GM12892 (cell line): Measurements from ENCODE around the gene USP13.

Source experiments
- POLR2A ChIP-seq: IDR thresholded peaks from 2 replicates; pipeline ENCODE4 v1.6.1; 2011; ENCODE audit warnings: low read depth, low read length, control low read depth
- POLR2AphosphoS5 ChIP-seq: IDR thresholded peaks from 2 replicates; pipeline ENCODE4 v1.6.1; 2011; ENCODE audit warnings: low read depth, low read length, control low read depth
- TAF1 ChIP-seq: IDR thresholded peaks from 2 replicates; pipeline ENCODE4 v1.6.1; 2011; ENCODE audit warnings: low read depth, mild to moderate bottlenecking, control low read depth, low read length, borderline replicate concordance

DNA sequence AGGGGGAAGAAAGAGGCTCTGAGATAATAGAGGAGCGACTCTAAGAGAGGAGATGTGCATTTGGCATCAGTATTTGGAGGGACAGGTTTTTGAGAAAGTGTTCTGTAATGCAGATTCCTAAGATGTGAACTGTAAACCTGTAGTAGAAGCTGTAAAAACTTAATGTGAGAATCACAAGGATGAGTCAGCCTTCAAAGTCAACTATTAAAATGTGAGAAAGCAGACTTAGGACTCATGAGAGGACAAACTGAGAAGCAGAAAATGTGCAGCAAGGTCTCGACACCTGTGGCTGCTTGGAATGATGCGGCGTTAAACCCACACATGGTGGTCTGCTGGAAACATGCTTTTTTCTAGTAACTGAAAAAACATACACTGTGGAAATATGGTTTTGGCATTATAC is 36.0 kb downstream of the USP13 start:
- TF ChIP-seq POLR2A (no peak), POLR2AphosphoS5 (no peak), TAF1 (no peak)
